Measurements from ENCODE around the gene ETV7.

DNA sequence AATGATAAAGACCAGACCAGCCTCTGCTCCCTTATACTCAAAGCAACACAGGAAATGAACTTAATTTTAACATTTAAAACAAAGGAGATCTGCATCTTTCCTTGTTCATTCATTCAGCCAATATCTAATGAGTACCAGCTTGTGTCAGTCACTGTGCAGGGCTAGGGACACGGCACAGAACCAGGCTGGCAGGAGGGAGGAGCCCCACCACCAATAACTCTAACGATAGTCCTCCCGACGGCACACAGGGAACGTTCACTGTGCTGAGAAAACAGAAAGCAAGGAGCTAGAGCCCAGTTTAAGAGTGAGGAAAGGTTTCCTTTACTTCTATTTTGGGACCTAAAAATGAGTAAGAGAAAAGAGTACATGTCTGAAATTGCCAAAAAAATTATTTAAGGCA is 9.9 kb downstream of the ETV7 start:
- TF ChIP-seq, protein P1, sequence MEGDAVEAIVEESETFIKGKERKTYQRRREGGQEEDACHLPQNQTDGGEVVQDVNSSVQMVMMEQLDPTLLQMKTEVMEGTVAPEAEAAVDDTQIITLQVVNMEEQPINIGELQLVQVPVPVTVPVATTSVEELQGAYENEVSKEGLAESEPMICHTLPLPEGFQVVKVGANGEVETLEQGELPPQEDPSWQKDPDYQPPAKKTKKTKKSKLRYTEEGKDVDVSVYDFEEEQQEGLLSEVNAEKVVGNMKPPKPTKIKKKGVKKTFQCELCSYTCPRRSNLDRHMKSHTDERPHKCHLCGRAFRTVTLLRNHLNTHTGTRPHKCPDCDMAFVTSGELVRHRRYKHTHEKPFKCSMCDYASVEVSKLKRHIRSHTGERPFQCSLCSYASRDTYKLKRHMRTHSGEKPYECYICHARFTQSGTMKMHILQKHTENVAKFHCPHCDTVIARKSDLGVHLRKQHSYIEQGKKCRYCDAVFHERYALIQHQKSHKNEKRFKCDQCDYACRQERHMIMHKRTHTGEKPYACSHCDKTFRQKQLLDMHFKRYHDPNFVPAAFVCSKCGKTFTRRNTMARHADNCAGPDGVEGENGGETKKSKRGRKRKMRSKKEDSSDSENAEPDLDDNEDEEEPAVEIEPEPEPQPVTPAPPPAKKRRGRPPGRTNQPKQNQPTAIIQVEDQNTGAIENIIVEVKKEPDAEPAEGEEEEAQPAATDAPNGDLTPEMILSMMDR (IDR thresholded peaks at IDR 0.05), result no peak
- no peak for TF ChIP-seq POLR2A (IDR thresholded peaks at IDR 0.05)

Data from sigmoid colon (tissue), 3 donors.